Lower lobe of right lung (tissue), 2 donors: ENCODE data around the gene PCID2. TPM values are rescaled to one million over a fixed set of nuclear protein-coding genes. Genes with fewer than 3 reads are reported as not detected.

ENCODE experiments used
- ATAC-seq, 2 donors: fragments of 200-7000 bp; cut with Tn5 transposase; one replicate each; pipeline ENCODE4 v1.9.1; 2020 to 2022; ENCODE audit warnings: mild to moderate bottlenecking in 2 of 2, moderate library complexity in 2 of 2
- DNase-seq: peaks from one replicate; pipeline ENCODE4 v3.0.0-alpha.2; 2020
- H3K27ac ChIP-seq: fragments of 200-600 bp; one replicate; pipeline ENCODE4 v1.8.0; 2022
- H3K27me3 ChIP-seq: fragments of 200-600 bp; one replicate; pipeline ENCODE4 v1.8.0; 2022; ENCODE audit warnings: low read depth
- H3K36me3 ChIP-seq: fragments of 200-600 bp; one replicate; pipeline ENCODE4 v1.8.0; 2022; ENCODE audit warnings: mild to moderate bottlenecking
- H3K4me1 ChIP-seq: fragments of 200-600 bp; one replicate; pipeline ENCODE4 v1.8.0; 2022
- H3K4me3 ChIP-seq: fragments of 200-600 bp; one replicate; pipeline ENCODE4 v1.8.0; 2022; ENCODE audit warnings: mild to moderate bottlenecking
- H3K9me3 ChIP-seq: fragments of 200-600 bp; one replicate; pipeline ENCODE4 v1.8.0; 2022
- CTCF ChIP-seq: fragments of 200-600 bp; IDR thresholded peaks from one replicate; pipeline ENCODE4 v1.8.0; 2022; ENCODE audit warnings: antibody characterized with exemption, mild to moderate bottlenecking
- intact Hi-C: fragments of 100-400 bp; cut with DNase I; formaldehyde crosslinking; loops from one replicate; pipeline ENCODE4 v1.11.0; 2022
- total RNA-seq: library from RNA; stranded (reverse); fragmentation: NEBNext Ultra II Directional; extraction: Animal tissue kit (Norgen Biotek cat#: 25700); gene quantifications from one replicate; pipeline ENCODE4 v1.2.1, GENCODE V29; 2021
- donor health status: DM: no; HTN: yes; CAD: no; lungs with severe emphysema.

Gene PCID2
- total RNA-seq, 1 donor from 2014 or later: 35.1 TPM

GRCh38 chr13:113179374-113180230, 28.9 kb downstream of the PCID2 start:
- ATAC-seq (peak in 1 of 2 donors; percentile 24), DNase-seq (no peak)
- intact Hi-C loops: no loop called here
- TF ChIP-seq CTCF: no peak
- H3K4me3 ChIP-seq: no peak overlapping the region
- H3K4me1 ChIP-seq: no peaks in the 10 kb centered on the region
- peaks cover 97% of the 10 kb centered on the region for H3K36me3 ChIP-seq
- H3K27me3 ChIP-seq: no peaks in the 10 kb centered on the region
- H3K27ac ChIP-seq: peak overlapping the region; percentile 0
- no peaks in the 10 kb centered on the region for H3K9me3 ChIP-seq

- ATAC-seq: no peak
- Histone ChIP-seq H3K9me3 (no peaks in the 10 kb centered on the region), H3K27ac (peak overlapping the region; percentile 0), H3K27me3 (no peaks in the 10 kb centered on the region), H3K36me3 (peaks cover 94% of the 10 kb centered on the region), H3K4me1 (no peaks in the 10 kb centered on the region), H3K4me3 (no peak overlapping the region)
- TF ChIP-seq CTCF: no peak
- no peak for DNase-seq
- intact Hi-C loops: no loop called here
Measured at GRCh38 chr13:113178896-113179167, 29.6 kb downstream of the PCID2 start.

GRCh38 chr13:113178070-113178895, 30.2 kb downstream of the PCID2 start:
- intact Hi-C loops: no loop called here
- DNase-seq (no peak), ATAC-seq (no peak)
- no peak overlapping the region for H3K4me3 ChIP-seq
- no peaks in the 10 kb centered on the region for H3K27me3 ChIP-seq
- H3K36me3 ChIP-seq: peaks cover 90% of the 10 kb centered on the region
- no peaks in the 10 kb centered on the region for H3K9me3 ChIP-seq
- no peaks in the 10 kb centered on the region for H3K4me1 ChIP-seq
- no peak for TF ChIP-seq CTCF
- H3K27ac ChIP-seq: no peak overlapping the region

GRCh38 chr13:113176822-113177221, 31.6 kb downstream of the PCID2 start:
- ATAC-seq: no peak
- no peak for TF ChIP-seq CTCF
- Histone ChIP-seq H3K4me1 (no peaks in the 10 kb centered on the region), H3K36me3 (peaks cover 84% of the 10 kb centered on the region), H3K9me3 (no peaks in the 10 kb centered on the region), H3K27me3 (no peaks in the 10 kb centered on the region), H3K4me3 (no peak overlapping the region), H3K27ac (no peak overlapping the region)
- no peak for DNase-seq
- intact Hi-C loops: no loop called here

GRCh38 chr13:113176280-113176679, 32.2 kb downstream of the PCID2 start:
- no peaks in the 10 kb centered on the region for H3K4me1 ChIP-seq
- no peak for DNase-seq
- intact Hi-C loops: no loop called here
- TF ChIP-seq CTCF: no peak
- H3K27me3 ChIP-seq: no peaks in the 10 kb centered on the region
- peaks cover 82% of the 10 kb centered on the region for H3K36me3 ChIP-seq
- no peak overlapping the region for H3K4me3 ChIP-seq
- no peak overlapping the region for H3K27ac ChIP-seq
- H3K9me3 ChIP-seq: no peaks in the 10 kb centered on the region
- ATAC-seq: peak; percentile 60 to 62
